Spleen (tissue), 11 donors: ENCODE data around the gene KAT7. TPM values are rescaled to one million over a fixed set of nuclear protein-coding genes. Genes with fewer than 3 reads are reported as not detected.

Experiments
- DNase-seq: peaks from one replicate; pipeline ENCODE4 v3.0.0-alpha.2; 2020
- H3K27ac ChIP-seq, 8 donors: fragments of 200-600 bp; sonication (generic) in 7 of 8; 1 replicate in 4 of 8; 2 replicates in 4 of 8; pipeline versions ENCODE4 v1.5.0 to v1.8.0; 2016 to 2021; ENCODE audit warnings: inconsistent platforms in 4 of 8, mild to moderate bottlenecking in 4 of 8, moderate library complexity in 1 of 8
- H3K27me3 ChIP-seq, 7 donors: fragments of 200-600 bp; sonication (generic) in 6 of 7; replicated peaks in 1 of 7; 1 replicate in 4 of 7; 2 replicates in 3 of 7; pipeline versions ENCODE4 v1.5.0 to v1.8.0; 2016 to 2021; ENCODE audit warnings: inconsistent platforms in 3 of 7, mild to moderate bottlenecking in 1 of 7
- H3K36me3 ChIP-seq, 6 donors: fragments of 200-600 bp; sonication (generic) in 5 of 6; 1 replicate in 4 of 6; 2 replicates in 2 of 6; pipeline versions ENCODE4 v1.5.0 to v1.8.0; 2016 to 2021; ENCODE audit warnings: inconsistent platforms in 2 of 6
- H3K4me1 ChIP-seq, 6 donors: fragments of 200-600 bp; sonication (generic) in 5 of 6; 1 replicate in 3 of 6; 2 replicates in 3 of 6; pipeline versions ENCODE4 v1.5.0 to v1.8.0; 2016 to 2021; ENCODE audit warnings: inconsistent platforms in 3 of 6
- H3K4me3 ChIP-seq, 8 donors: fragments of 200-600 bp; sonication (generic) in 7 of 8; 1 replicate in 4 of 8; 2 replicates in 4 of 8; pipeline versions ENCODE4 v1.5.0 to v1.8.0; 2016 to 2021; ENCODE audit warnings: inconsistent platforms in 4 of 8, mild to moderate bottlenecking in 4 of 8, moderate library complexity in 2 of 8
- H3K9me3 ChIP-seq, 8 donors: fragments of 200-600 bp; sonication (generic) in 7 of 8; 1 replicate in 4 of 8; 2 replicates in 4 of 8; pipeline versions ENCODE4 v1.5.0 to v1.8.0; 2016 to 2021; ENCODE audit warnings: inconsistent platforms in 4 of 8
- POLR2A ChIP-seq, 3 donors: fragments of 450-650 bp; IDR thresholded peaks; one replicate each; pipeline ENCODE4 v1.5.1; 2017; ENCODE audit warnings: antibody characterized with exemption in 3 of 3, mild to moderate bottlenecking in 1 of 3
- POLR2AphosphoS5 ChIP-seq, 3 donors: sonication (generic); formaldehyde crosslinking; IDR thresholded peaks; one replicate each; pipeline ENCODE4 v1.5.1; 2017; ENCODE audit warnings: antibody characterized with exemption in 3 of 3
- WGBS, 5 donors: extraction: QIAGEN DNeasy Blood & Tissue Kit in 3 of 5; methylation state at CpG; one replicate each; pipeline versions ENCODE4 v1.1.5 to v1.1.7; 2013 to 2018; 5-methylcytosine and 5-hydroxymethylcytosine counted together
- intact Hi-C: fragments of 100-400 bp; cut with DNase I; formaldehyde crosslinking; loops from one replicate; pipeline ENCODE4 v1.15.0; 2023; ENCODE audit warnings: low total_unique reads
- polyA plus RNA-seq, 3 donors: library from polyadenylated mRNA; stranded (reverse); fragments of 200-250 nt; gene quantifications; one replicate each; pipeline ENCODE4 v1.2.1, GENCODE V29; 2013
- total RNA-seq, 7 donors: library from RNA; depleted of rRNA in 3 of 7; stranded (reverse); fragments of >200 nt in 3 of 7; fragmentation: NEBNext Ultra II Directional in 4 of 7; extraction: Animal tissue kit (Norgen Biotek cat#: 25700) in 4 of 7; gene quantifications; one replicate each; pipeline versions ENCODE4 v1.1.0 to v1.2.1, GENCODE V29; 2016 to 2021
- TF ChIP-seq, protein P1 (sequence below), 11 experiments: fragments of 200-600 bp in 7 of 11; fragments of 450-650 bp in 4 of 11; sonication (generic) in 4 of 11; IDR thresholded peaks in 8 of 11; conservative IDR thresholded peaks in 3 of 11; 1 replicate in 7 of 11; 2 replicates in 4 of 11; pipeline versions ENCODE4 v1.4.0 to v1.8.0; 2016 to 2021; ENCODE audit warnings: antibody characterized with exemption in 11 of 11, inconsistent platforms in 4 of 11, mild to moderate bottlenecking in 1 of 11
- donor health status: healthy with polysubstance abuse.
- donor health status: DM: no; HTN: no; CAD: no; lungs with moderate emphysema.
- donor health status: DM: no; HTN: no; CAD: no.
- donor health status: Bipolar disorder and iron deficiency.
- donor health status: healthy.
- donor health status: DM: no; HTN: no; CAD: no.
- donor health status: DM: yes; HTN: yes; CAD: no.

Gene KAT7
- total and polyA plus RNA-seq, 10 donors = 5.9 to 81.2 (median 54.2) TPM

DNA sequence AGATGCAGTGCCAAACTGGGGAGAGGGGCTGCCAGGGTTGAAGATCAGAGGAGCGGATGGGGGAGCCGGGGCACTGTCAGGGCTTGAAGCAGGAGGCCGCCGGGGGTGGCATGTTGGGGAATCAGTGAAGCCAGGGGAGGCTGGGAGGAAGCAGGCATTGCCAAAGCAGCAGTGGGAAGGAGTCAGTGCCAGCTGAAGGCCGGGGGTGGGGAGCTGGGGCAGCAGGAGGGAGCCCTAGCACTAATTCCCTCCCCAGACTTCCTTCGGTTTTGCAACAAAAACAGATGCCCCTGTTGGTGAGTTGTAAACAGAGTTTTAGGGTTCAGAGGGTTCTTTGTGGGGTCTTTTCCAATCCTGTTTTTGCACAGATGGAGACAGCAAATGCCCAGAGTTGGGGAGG, 70.3 kb downstream of the KAT7 start:
- TF ChIP-seq, protein P1, sequence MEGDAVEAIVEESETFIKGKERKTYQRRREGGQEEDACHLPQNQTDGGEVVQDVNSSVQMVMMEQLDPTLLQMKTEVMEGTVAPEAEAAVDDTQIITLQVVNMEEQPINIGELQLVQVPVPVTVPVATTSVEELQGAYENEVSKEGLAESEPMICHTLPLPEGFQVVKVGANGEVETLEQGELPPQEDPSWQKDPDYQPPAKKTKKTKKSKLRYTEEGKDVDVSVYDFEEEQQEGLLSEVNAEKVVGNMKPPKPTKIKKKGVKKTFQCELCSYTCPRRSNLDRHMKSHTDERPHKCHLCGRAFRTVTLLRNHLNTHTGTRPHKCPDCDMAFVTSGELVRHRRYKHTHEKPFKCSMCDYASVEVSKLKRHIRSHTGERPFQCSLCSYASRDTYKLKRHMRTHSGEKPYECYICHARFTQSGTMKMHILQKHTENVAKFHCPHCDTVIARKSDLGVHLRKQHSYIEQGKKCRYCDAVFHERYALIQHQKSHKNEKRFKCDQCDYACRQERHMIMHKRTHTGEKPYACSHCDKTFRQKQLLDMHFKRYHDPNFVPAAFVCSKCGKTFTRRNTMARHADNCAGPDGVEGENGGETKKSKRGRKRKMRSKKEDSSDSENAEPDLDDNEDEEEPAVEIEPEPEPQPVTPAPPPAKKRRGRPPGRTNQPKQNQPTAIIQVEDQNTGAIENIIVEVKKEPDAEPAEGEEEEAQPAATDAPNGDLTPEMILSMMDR (IDR thresholded peaks at IDR 0.05 in 8 of 11, conservative IDR thresholded peaks at IDR 0.05 in 3 of 11) = no peak
- TF ChIP-seq POLR2A (IDR thresholded peaks at IDR 0.05) (no peak), POLR2AphosphoS5 (IDR thresholded peaks at IDR 0.05) (no peak)
- Histone ChIP-seq H3K36me3 (no peaks in the 10 kb centered on the region), H3K9me3 (no peaks in the 10 kb centered on the region), H3K27me3 (peaks cover 0 to 41% (median 15%) of the 10 kb centered on the region in 7 donors), H3K27ac (no peak overlapping the region), H3K4me1 (peaks cover 0 to 12% (median 0%) of the 10 kb centered on the region in 6 donors), H3K4me3 (no peak overlapping the region)
- WGBS, 5 donors = 17 to 40% (median 32%) methylated on average over 6 of the region's 6 CpGs
- DNase-seq = no peak
- intact Hi-C loops = loop anchor here (10.0 kb wide), 1 partner anchor 154 kb away; the partner anchor contains the start of gene SLC35B1

GRCh38 chr17:49859991-49860953, 71.8 kb downstream of the KAT7 start:
- no peak for DNase-seq
- Histone ChIP-seq H3K36me3 (no peaks in the 10 kb centered on the region), H3K27me3 (peaks cover 0 to 41% (median 15%) of the 10 kb centered on the region in 7 donors), H3K4me1 (peaks cover 0 to 12% (median 0%) of the 10 kb centered on the region in 6 donors), H3K27ac (no peak overlapping the region), H3K4me3 (no peak overlapping the region), H3K9me3 (no peaks in the 10 kb centered on the region)
- intact Hi-C loops = loop anchor here (2.0 to 10.0 kb wide), 2 partner anchors 137 to 155 kb away; partner anchors contain the start of gene SLC35B1
- 76 to 84% (median 77%) methylated on average over 16 to 20 of the region's 20 CpGs for WGBS, 5 donors
- TF ChIP-seq, protein P1 (IDR thresholded peaks at IDR 0.05 in 8 of 11, conservative IDR thresholded peaks at IDR 0.05 in 3 of 11) = no peak
- no peak for TF ChIP-seq POLR2AphosphoS5 (IDR thresholded peaks at IDR 0.05)

DNA sequence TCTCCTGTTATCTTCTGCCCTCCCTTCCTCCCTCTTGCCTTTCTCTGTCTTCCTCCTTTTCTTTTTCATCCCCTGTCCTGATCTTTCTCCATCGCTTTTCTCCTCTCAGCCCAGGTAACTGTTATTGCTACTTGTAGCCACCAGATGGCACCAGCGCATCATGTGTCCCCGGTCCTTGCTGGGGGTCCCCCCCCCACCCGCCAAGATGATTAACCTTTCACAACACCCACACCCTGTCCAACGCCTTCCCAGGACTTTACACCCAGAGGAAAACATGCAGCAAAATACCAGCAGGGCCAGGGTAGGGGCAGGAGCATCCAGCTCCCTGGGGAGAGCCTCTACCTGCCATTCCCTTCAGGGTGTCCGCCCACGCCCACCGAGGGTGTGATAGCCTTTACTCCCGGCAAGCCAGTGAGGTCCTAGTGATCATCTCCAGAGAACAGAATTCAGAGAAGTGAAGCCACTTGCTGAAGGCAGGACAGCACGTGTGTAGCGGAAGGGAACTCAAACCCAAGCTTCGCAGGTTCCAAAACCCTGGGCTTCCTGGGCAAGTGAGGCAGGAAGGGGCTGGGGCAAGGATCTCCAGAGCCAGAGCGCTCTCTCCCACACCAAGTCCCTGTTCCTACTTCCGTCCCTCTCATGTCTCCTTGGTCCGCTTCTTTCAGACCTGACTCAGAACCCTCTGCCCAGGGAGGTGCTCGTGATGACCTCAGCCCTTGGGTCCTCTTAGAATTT, 72.8 kb downstream of the KAT7 start:
- intact Hi-C loops = loop anchor here (2.0 kb wide), 1 partner anchor 135 kb away; no protein-coding TSS in a partner anchor
- Histone ChIP-seq H3K27me3 (peaks cover 0 to 41% (median 15%) of the 10 kb centered on the region in 7 donors), H3K27ac (no peak overlapping the region), H3K4me3 (no peak overlapping the region), H3K9me3 (no peaks in the 10 kb centered on the region), H3K36me3 (no peaks in the 10 kb centered on the region), H3K4me1 (peaks cover 0 to 12% (median 0%) of the 10 kb centered on the region in 6 donors)
- 39 to 46% (median 41%) methylated on average over 12 to 16 of the region's 16 CpGs for WGBS, 5 donors
- no peak for DNase-seq
- no peak for TF ChIP-seq POLR2A (IDR thresholded peaks at IDR 0.05)
- TF ChIP-seq, protein P1 (IDR thresholded peaks at IDR 0.05 in 8 of 11, conservative IDR thresholded peaks at IDR 0.05 in 3 of 11) = peak; percentile 71 to 92 (median 90)
- no peak for TF ChIP-seq POLR2AphosphoS5 (IDR thresholded peaks at IDR 0.05)
